HG03060 (cell line): ENCODE measurements around the gene MBD6.
"Not testable (repeated sequence)": the region's sequence is repeated elsewhere in the genome, so short reads cannot be mapped to it uniquely, and the experiment has no call there.

Source experiments
- ATAC-seq: cut with Tn5 transposase; IDR thresholded peaks from one replicate; pipeline ENCODE4 v1.9.1; 2021; ENCODE audit warnings: low read depth, moderate number of reproducible peaks; ENCODE audit not compliant: unreplicated experiment

MBD6 gene

DNA sequence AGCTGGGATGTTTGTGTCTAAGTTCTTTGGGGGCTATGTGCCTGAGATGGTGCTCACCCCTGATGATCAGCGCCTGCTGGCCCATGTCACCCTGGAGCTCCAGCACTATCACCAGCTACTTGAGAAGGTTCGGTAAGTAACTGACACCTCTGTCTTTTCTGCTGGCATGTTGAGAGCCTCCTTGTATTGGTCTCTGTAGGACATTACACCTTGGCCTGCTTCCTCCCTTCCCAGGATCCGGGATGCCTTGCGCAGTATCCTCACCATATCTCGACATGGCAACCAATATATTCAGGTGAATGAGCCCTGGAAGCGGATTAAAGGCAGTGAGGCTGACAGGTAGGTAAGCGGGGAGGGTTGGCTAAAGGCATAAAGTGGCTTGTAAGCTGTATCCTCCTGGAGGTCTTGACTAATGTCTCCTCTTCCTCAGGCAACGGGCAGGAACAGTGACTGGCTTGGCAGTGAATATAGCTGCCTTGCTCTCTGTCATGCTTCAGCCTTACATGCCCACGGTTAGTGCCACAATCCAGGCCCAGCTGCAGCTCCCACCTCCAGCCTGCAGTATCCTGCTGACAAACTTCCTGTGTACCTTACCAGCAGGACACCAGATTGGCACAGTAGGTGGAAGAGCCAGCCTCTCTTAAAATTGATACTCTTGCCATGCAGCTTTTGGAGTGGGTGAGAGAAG, 7.8 kb upstream of the MBD6 start:
- ATAC-seq, result no peak

DNA sequence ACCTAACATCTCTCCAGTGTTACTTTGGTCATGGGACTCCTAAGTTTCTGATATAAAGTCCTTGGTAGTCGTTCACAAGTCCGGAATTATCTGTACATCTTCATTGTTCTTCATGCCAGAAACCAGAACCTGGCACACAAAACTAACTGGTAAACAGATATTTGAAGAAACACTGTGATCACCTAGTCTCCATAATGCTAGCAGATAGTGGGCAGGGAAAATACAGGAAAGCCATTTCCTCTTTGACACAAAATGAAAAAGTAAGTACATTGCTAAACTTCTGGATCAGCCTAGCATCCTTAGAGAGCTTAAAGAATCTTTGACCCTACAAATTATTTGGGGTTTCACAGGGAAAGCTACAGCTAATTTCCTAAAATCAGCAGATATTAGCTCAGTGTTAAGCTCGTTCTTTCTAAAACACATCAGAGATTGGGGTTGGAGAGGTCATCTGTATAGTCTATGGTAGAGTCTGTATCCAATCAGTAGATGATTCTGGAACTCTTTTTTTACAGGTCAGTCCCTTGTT, 7.2 kb upstream of the MBD6 start:
- ATAC-seq, result no peak

DNA sequence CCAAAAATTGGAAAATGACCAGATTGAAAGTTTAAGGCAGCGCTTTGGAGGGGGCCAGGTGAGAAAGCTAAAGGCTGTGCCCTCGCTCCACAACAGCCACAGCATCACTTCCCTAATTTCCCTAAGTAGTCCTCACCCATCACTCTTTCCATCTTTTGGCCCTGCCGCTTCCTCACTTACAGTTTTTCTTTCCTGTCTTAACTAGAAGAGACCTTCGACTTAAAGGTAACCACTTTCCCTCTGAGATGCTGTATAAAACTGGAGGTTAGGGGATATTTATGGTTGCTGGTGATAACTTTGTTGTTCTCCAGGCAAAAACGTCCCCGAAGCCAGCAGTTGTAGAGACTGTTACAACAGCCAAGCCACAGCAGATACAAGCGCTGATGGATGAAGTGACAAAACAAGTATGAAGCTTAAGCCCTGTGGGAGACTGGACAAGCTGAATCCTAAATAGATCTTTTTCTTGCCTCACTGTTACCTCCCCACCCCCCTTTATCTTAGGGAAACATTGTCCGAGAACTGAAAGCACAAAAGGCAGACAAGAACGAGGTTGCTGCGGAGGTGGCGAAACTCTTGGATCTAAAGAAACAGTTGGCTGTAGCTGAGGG, 6.6 kb upstream of the MBD6 start:
- ATAC-seq, result no peak

DNA sequence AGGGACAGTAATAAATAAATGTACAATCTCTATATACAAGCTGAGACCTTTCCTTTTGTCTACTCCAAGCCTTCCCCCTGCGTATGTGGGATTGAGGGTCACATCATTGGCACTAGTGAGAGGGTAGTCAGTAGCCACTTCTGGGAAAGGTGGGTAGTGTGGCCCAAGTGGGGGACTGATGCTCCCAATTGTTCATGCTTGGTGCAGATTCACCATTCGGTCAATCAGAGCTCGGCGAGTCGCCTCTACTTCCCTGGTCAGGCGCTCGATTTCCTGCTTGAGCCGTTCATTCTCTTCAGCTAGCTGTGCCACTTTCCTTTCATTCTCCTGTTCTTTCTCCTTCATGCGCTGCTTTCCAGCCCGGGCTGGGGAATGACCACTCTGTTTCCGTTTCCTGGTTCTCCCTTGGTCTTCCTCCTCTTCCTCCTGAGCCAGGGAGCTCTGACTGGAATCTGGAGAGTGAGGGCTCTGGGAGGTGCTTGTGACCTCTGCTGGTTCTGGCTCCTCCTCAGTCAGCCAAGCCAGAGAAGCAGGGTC, 5.9 kb upstream of the MBD6 start:
- no peak for ATAC-seq

DNA sequence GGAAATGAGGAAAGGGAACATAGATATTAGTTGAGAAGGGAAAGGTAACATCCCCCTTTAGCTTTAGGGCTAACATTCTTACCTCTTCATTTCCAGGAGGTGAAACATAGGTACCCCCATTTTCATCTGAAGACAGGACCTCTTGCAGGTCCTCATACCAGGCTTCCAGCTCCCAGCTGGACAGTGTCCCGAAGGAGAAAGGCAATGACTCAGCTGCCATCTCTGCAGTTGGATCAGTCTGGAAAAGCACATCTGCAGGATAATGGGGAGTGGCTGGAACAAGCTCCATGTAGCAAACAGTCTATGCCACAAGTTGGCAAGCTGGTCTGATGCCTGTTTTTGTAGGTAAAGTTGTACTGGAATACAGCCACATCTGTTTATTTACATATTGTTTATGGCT, 5.4 kb upstream of the MBD6 start:
- ATAC-seq, result no peak

DNA sequence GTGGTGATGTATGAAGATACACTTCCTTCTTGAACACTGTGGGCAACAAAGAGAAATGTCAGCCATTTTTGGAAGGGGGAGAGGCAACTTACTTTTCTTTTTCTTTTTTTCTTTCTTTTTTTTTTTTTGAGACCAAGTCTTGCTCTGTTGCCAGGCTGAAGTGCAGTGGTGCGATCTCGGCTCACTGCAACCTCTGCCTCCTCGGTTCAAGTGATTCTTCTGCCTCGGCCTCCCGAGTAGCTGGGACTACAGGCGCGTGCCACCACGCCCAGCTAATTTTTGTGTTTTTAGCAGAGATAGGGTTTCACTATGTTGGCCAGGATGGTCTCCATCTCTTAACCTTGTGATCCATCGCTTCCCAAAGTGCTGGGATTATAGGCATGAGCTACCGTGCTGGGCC, 4.9 kb upstream of the MBD6 start:
- ATAC-seq, result not testable (repeated sequence)

DNA sequence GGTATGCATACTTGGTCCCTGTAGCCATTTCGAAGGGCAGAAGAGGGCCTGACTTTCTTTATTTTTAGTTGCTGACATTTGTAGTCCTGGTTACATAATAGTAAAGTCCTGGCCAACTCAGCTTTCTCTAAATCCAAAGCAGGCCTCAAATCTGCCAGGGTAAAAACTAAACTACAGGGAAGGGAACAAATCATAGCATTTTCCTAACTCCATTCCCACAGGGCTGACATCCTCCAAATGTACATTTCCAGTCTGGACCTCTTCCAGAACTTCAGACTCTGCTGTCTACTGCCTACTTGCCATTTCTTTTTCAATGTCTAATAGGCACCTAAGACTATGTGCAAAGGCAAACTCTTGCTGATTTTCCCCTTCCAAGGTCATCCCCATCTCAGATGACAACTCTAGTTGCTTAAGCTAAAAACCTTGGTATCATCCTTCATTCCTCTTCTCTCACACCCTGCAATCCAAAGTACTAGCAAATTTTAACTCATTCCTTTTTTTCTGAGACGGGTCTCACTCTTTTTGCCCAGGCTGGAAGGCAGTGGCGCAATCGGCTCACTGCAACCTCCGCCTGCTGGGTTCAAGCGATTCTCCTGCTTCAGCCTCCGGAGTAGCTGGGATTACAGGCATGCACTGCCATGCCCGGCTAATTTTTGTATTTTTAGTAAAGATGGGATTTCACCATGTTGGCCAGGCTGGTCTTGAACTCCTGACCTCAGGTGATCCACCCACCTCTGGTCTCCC, 4.3 kb upstream of the MBD6 start:
- no peak for ATAC-seq

DNA sequence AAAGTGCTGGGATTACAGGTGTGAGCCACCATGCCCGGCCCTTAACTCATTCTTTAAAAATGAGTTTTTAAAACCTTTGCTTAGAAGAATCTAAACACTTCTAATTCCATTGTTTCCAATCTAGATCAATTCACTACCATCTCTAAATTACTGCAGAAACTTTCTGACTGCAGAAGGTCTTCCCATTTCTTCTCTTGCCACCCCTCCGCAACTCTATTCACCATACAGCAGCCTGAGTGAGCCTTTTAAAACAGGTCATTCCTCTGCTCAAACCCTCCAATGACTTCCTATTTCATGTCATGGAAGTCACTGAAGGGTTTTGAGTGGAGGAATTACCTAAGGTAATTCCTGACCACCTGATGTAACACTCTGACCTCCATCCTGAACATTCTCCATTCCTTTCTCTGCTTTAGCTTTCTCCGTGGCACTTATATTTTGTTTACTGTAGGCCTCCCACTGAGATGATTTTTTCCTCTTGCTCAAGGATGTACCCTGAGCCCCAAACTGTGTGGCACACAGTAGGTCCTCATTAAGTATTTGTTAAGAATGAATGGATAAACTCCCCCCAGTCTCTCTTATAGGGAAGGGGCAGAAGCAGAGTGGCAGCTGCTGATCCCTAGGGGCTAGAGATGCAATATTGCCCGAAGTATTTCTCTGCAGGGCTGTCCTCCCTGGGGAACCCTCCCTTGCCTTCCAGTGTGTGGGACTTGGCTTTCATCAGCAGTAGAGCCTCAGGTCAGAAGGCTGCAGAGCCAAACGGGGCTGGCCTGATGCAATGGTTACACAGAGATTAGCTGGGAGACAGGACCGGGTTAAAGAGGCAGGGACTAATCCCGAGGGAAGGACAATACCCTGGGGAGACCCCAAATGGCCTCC, 3.5 kb upstream of the MBD6 start:
- no peak for ATAC-seq

DNA sequence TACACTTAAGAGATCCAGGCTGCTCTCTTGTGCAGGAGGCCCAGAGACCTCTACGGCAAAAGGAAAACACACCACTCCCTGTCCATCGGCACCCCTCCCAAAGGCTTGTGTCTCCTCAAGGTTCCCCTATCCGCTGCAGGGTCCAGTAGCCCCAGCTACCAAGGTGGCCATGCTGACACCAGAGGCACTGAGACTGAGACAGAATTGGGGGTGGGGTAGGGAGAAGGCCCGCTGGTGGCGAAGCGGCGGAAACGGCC, 2.9 kb upstream of the MBD6 start:
- no peak for ATAC-seq

DNA sequence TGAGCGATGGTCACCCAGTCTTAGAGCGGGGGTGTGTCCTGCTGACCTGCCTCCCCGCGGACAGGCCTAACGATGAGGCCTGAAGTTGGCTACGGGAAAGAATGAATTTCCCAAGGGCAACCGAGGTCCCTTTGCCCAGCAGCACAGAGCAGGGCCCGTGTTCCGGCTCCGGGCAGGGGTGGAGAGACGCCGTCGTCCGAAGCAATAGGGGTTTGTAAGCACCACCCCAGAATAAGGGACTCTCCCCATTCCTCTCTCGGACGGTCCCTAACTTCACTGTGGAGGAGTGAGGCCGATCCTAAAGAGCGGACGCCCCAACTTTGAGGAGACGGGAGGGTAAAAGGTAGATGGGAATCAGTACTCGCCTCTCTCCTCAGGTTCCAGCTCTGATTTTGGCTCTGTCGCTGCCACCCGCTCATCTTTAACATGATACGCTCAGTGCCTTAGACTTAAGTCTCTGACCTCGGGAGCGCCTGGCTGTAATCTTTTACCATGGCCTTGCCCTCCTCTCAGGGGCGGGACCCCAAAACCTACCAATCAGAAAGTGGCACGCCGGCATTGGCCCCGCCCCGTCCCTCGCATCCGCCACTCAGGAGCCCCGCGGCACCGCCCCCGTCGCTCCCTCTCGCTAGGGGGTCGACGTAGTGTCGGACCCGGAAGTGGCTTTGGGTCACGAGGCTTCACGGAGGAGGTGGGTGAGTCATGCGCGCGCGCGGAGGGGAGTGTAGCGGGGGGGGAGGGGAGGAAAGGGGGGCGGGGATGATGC, 2.4 kb upstream of the MBD6 start, which contains the start of gene DDIT3:
Gene DDIT3, minus strand, starts transcription at position 462 of the 766 bp plus-strand sequence. CDS start 3,108 bp downstream, outside the sequence.
- ATAC-seq, result peak; percentile 59

DNA sequence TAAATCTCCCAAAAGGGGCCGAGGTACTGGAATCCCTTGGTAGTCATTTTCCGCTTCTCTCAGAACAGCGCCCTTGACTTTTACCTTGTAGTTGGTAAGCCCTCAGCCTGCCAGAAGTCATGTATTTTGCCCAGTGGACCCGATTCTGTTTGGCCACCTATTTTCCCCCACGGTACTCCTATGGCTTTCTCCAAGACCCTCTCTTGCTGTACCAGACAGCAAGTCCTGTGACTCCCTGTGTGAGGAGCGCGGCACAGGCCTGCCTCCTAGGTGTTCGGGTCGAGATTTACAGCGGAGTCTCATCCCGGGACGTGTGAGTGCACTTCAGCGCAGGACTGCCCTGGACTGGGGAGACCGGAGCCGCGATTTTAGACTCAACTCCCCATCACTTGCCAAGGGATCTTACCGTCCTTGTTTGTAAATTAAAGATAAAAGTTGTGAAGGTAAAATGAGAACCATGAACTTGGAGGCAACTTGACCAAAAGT, 1.1 kb upstream of the MBD6 start:
- ATAC-seq, result no peak

DNA sequence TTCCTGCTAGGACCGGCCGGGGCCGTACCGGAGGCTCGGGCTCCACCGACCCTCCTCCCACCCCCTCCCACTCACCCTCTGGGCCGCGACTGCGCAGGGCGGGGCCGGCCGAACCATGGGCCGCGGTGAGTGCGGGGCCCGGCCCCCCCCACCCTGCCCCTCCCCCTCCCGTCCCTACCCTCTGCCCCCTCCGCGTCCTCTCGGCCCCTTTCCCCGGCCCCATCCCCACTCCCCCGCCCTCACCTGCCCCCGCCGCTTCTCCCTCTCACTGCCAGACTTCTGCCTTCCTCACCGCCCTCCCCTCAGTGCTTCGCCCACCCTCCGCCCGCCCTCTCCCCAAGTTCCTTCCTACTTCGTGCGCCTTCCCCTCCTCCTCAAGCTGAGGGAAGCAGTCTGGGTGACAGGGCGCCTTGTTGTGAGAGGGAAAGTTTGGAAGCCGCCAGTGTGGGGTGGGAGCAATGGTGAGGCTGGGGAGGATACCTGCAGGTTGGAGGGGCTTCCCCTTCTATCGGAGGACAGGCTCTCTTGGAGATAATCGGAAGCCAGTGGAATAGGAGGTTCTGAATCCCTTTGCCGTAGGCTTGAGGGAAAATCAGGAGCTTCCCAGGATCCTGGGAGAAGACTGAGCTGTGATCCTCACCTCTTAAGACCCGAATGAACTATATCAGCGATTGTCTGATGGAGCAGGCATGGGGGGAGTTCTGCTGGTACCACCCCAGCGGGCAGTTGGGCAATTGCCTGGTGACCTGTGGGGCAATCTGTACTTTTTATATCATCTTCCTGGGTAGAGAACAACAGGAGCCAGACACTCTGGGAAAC, 472 bp downstream of the MBD6 start:
- ATAC-seq, result no peak

DNA sequence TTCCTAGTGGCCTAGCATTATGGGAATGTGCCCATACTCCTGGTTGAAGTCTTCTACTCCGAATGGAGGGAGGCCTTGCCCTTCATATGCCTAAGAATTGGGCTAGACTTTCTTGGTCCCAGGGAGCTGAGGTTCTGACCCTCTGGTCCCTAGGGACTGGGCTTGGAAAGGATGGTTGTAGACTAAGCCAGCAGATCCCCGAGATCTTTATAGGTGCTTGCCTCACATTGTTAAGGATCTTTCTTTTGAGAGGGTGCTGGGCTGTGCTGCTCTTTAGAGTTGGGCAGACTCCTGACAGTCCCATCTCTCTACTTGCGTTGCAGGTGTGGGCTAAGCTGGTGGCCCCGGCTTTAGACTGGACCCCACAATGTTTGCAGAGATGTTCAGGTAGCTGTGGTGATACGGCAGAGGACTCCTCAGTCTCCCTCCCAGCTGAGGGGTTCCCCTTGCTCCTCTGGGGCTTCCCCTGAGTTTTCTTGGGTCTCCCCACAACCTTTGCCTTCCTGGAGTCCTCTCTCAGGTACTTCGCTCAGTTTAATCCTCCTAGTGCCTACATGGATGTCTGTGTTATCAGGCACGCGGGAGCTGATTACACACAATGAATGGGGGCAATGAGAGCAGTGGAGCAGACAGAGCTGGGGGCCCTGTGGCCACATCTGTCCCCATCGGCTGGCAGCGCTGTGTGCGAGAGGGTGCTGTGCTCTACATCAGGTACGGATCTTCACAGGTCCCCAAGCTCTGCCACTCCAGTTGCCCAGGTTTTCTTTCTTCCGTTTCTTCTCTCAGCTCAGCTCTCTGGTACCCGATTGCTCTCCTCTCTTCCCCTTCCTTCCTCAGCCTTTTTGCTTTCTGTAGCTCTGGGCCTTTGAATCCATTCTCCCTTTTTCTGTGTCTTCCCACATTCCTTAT, 1.3 kb downstream of the MBD6 start:
- ATAC-seq, result no peak

DNA sequence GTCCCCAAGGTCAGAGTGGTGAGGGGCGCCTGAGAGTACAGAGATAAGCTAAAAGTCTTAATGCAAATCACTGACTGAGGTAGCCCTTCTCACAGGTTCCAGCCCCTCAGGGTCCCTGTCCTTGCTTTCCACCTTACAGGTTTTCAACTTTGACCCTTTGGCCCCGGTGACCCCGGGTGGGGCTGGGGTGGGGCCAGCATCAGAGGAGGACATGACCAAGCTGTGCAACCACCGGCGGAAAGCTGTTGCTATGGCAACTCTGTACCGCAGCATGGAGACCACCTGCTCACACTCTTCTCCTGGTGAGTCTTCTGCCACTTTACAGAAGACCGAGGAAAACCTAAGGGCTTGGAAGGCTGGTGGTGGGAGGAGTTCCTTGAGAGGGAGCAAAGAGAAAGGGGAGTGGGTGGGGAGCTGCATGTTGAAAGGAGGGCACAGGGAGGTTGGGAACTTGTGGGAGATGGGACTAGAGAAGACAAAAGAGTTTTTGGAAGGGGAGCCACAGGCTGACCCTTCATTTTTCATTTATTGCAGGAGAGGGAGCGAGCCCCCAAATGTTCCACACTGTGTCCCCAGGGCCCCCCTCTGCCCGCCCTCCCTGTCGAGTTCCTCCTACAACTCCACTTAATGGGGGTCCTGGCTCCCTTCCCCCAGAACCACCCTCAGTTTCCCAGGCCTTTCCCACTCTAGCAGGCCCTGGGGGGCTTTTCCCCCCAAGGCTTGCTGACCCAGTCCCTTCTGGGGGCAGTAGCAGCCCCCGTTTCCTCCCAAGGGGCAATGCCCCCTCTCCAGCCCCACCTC, 2.4 kb downstream of the MBD6 start:
- no peak for ATAC-seq

DNA sequence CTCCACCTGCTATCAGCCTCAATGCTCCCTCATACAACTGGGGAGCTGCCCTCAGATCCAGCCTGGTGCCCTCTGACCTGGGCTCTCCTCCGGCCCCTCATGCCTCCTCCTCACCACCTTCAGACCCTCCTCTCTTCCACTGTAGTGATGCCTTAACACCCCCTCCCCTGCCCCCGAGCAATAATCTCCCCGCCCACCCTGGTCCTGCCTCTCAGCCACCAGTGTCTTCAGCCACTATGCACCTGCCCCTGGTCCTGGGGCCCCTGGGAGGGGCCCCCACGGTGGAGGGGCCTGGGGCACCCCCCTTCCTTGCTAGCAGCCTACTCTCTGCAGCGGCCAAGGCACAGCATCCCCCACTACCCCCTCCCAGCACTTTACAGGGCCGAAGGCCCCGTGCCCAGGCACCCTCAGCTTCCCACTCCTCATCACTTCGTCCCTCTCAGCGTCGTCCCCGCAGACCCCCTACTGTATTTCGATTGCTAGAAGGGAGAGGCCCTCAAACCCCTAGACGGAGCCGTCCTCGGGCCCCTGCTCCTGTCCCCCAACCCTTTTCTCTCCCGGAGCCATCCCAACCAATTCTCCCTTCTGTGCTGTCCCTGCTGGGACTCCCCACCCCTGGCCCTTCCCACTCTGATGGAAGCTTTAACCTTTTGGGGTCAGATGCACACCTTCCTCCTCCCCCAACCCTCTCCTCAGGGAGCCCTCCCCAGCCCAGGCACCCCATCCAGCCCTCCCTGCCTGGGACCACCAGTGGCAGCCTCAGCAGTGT, 3.2 kb downstream of the MBD6 start:
- no peak for ATAC-seq

DNA sequence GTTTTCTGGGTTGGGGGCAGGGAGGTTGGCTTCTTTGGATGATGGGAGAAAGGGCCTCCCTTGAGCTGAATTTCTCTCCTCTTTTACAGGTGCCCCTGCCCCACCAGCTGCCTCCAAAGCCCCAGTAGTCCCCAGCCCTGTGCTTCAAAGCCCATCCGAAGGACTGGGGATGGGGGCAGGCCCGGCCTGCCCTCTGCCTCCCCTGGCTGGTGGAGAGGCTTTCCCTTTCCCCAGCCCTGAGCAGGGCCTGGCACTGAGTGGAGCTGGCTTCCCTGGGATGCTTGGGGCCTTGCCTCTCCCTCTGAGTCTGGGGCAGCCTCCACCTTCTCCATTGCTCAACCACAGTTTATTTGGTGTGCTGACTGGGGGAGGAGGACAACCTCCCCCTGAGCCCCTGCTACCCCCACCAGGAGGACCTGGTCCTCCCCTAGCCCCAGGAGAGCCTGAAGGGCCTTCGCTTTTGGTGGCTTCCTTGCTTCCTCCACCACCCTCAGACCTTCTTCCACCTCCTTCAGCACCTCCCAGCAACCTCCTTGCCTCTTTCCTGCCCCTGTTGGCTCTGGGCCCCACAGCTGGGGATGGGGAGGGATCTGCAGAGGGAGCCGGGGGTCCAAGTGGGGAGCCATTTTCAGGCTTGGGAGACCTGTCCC, 4.0 kb downstream of the MBD6 start:
- ATAC-seq, result no peak
